HEK293T (cell line): ENCODE data around the gene ALDH4A1.

Source experiments
- CTCF ChIA-PET: fragments of 350-600 bp; formaldehyde crosslinking; extraction: SDS; loops from one replicate; lab custom pipeline; 2021; ENCODE audit warnings: antibody characterized with exemption, inconsistent platforms; lab: Yijun Ruan, JAX
- POLR2A ChIA-PET: fragments of 350-600 bp; formaldehyde crosslinking; extraction: SDS; loops from one replicate; lab custom pipeline; 2020; ENCODE audit warnings: antibody characterized with exemption, inconsistent platforms; lab: Yijun Ruan, JAX
- DNase-seq: peaks from one replicate; pipeline ENCODE4 v3.0.0; 2012; ENCODE audit warnings: mixed read lengths; ENCODE audit errors: extremely low spot score
- ARNT ChIP-seq: fragments of 450-650 bp; IDR thresholded peaks from 2 replicates; pipeline ENCODE4 v1.6.1; 2017; ENCODE audit warnings: mild to moderate bottlenecking
- BHLHE40 ChIP-seq: fragments of 450-650 bp; IDR thresholded peaks from 2 replicates; pipeline ENCODE4 v1.6.1; 2016; ENCODE audit warnings: mild to moderate bottlenecking, moderate library complexity, borderline replicate concordance
- CTBP1 ChIP-seq: fragments of 450-650 bp; IDR thresholded peaks from 2 replicates; pipeline ENCODE4 v1.6.1; 2016; ENCODE audit warnings: borderline replicate concordance
- ELF4 ChIP-seq: fragments of 450-650 bp; IDR thresholded peaks from 2 replicates; pipeline ENCODE4 v1.6.1; 2017; ENCODE audit warnings: antibody characterized with exemption
- FOXA1 ChIP-seq: fragments of 450-650 bp; IDR thresholded peaks from 2 replicates; pipeline ENCODE4 v1.6.1; 2016; ENCODE audit warnings: mild to moderate bottlenecking
- FOXK2 ChIP-seq: fragments of 450-650 bp; IDR thresholded peaks from 2 replicates; pipeline ENCODE4 v1.6.1; 2016; ENCODE audit warnings: mild to moderate bottlenecking
- FOXM1 ChIP-seq: fragments of 450-650 bp; IDR thresholded peaks from 2 replicates; pipeline ENCODE4 v1.6.1; 2017; ENCODE audit warnings: mild to moderate bottlenecking, borderline replicate concordance
- HDGF ChIP-seq: fragments of 450-650 bp; IDR thresholded peaks from 2 replicates; pipeline ENCODE4 v1.6.1; 2017; ENCODE audit warnings: antibody characterized with exemption, borderline replicate concordance
- L3MBTL2 ChIP-seq: fragments of 450-650 bp; conservative IDR thresholded peaks from 2 replicates; pipeline ENCODE4 v1.6.1; 2016; ENCODE audit warnings: mild to moderate bottlenecking
- LEF1 ChIP-seq: fragments of 450-650 bp; IDR thresholded peaks from 2 replicates; pipeline ENCODE4 v1.6.1; 2017; ENCODE audit warnings: mild to moderate bottlenecking, borderline replicate concordance
- NFRKB ChIP-seq: fragments of 450-650 bp; IDR thresholded peaks from 2 replicates; pipeline ENCODE4 v1.6.1; 2016; ENCODE audit warnings: mild to moderate bottlenecking, moderate library complexity
- SP1 ChIP-seq: fragments of 450-650 bp; IDR thresholded peaks from 2 replicates; pipeline ENCODE4 v1.6.1; 2017
- SUZ12 ChIP-seq: fragments of 450-650 bp; IDR thresholded peaks from 2 replicates; pipeline ENCODE4 v1.6.1; 2016; ENCODE audit warnings: mild to moderate bottlenecking
- TARDBP ChIP-seq: fragments of 450-650 bp; IDR thresholded peaks from 2 replicates; pipeline ENCODE4 v1.6.1; 2016
- ZNF384 ChIP-seq: fragments of 450-650 bp; IDR thresholded peaks from 2 replicates; pipeline ENCODE4 v1.6.1; 2016
- TF ChIP-seq, protein P1 (sequence below): fragments of 450-650 bp; IDR thresholded peaks from 2 replicates; pipeline ENCODE4 v1.6.1; 2016

Gene ALDH4A1

DNA sequence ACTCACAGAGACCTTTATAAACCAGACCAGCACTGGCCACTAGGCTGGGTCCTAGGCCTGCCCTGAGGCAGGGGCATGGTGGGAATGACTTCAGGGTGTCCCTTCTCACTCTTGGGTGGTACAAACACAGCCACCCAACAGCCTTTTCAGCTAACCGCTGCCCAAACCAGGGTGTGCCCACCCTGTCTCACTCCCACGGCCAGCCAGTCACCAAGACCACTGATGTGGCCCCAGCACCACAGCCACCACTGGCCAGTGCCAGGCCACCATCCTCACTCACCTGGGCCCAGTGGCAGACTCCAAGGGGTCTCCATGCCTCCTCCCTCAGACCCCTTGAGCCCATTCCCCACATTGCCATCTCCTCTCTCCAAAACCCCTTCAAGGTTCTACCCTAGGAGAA lies 70.7 kb downstream of the ALDH4A1 start:
- DNase-seq, result no peak
- ChIA-PET CTCF (no interaction called here), POLR2A (no interaction called here)
- TF ChIP-seq LEF1 (no peak), FOXK2 (no peak), SP1 (no peak), ELF4 (no peak), FOXM1 (no peak), HDGF (no peak), CTBP1 (no peak), FOXA1 (no peak), BHLHE40 (no peak), ZNF384 (no peak)
- TF ChIP-seq, protein P1, sequence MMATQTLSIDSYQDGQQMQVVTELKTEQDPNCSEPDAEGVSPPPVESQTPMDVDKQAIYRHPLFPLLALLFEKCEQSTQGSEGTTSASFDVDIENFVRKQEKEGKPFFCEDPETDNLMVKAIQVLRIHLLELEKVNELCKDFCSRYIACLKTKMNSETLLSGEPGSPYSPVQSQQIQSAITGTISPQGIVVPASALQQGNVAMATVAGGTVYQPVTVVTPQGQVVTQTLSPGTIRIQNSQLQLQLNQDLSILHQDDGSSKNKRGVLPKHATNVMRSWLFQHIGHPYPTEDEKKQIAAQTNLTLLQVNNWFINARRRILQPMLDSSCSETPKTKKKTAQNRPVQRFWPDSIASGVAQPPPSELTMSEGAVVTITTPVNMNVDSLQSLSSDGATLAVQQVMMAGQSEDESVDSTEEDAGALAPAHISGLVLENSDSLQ, result no peak

DNA sequence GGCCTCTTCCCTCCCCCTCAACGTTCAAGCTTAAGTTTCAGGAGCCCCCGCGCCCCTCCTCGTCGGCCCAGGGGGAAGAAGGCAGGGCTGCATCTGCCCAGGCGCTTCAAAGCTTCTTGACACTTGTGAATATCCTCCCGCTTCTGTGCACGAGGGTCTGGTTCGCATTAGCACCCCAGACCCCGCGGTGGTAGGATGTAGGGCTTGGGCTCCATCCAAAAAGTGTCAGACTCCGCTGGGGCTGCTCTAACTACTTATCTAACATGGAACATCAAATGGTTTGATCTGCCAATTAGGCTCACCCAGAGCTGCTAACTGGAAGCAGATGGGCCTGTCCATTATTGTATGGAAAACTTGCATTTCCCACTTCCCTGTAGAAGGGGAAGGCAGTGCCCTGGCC lies 71.8 kb downstream of the ALDH4A1 start:
- no peak for DNase-seq
- ChIA-PET CTCF (no interaction called here), POLR2A (no interaction called here)
- no peak for TF ChIP-seq NFRKB
- TF ChIP-seq L3MBTL2, result no peak
- TF ChIP-seq FOXK2, result no peak
- no peak for TF ChIP-seq ZNF384
- no peak for TF ChIP-seq BHLHE40
- TF ChIP-seq, protein P1, result no peak
- no peak for TF ChIP-seq FOXA1
- no peak for TF ChIP-seq SP1
- no peak for TF ChIP-seq ELF4
- TF ChIP-seq HDGF, result no peak
- no peak for TF ChIP-seq FOXM1
- no peak for TF ChIP-seq LEF1
- no peak for TF ChIP-seq SUZ12
- TF ChIP-seq ARNT, result no peak
- TF ChIP-seq TARDBP, result no peak
- TF ChIP-seq CTBP1, result no peak

DNA sequence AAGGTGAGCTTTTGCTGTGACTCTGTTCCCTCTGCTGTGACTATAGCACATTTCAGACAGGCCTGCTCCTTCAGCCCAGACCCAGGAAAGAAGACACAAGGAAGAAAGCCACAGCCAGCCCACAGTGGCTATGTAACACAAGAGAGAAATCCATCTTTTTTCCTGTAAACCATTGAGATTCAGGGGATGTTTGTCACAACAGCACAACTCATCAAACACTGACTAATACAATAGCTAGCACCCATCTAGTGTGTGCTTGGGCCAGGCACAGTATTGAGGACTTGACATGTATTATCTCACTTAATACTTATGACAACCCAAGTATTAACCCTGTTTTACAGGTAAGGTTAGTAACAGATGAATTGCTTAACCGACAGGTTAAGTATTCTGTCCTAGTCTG lies 72.7 kb downstream of the ALDH4A1 start:
- ChIA-PET POLR2A (no interaction called here), CTCF (no interaction called here)
- DNase-seq, result no peak
- TF ChIP-seq ZNF384, result no peak
- TF ChIP-seq LEF1, result no peak
- no peak for TF ChIP-seq SUZ12
- no peak for TF ChIP-seq HDGF
- no peak for TF ChIP-seq TARDBP
- TF ChIP-seq, protein P1, result no peak
- no peak for TF ChIP-seq NFRKB
- no peak for TF ChIP-seq SP1
- no peak for TF ChIP-seq FOXK2
- TF ChIP-seq ARNT, result no peak
- no peak for TF ChIP-seq FOXM1
- no peak for TF ChIP-seq BHLHE40
- TF ChIP-seq L3MBTL2, result no peak
- no peak for TF ChIP-seq ELF4
- TF ChIP-seq FOXA1, result no peak
- TF ChIP-seq CTBP1, result no peak

DNA sequence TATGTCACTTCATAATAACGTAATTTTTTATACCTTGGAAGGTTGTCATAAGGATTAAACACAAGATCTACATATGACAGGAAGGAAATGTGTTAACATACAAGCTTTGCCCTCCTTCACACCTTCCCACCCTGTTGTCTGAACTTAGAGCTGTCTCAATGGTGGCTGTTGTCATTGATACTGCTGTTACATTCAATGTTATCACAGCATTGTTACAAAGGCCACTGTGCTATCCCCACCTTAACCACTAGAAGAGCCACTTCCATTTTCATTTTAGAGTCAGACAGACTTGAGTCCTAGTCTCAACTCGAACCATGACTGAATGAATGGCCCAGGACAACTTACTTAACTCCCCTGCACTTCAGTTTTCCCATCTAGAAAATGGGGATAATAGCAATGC lies 74.1 kb downstream of the ALDH4A1 start:
- CTCF ChIA-PET, result no interaction called here
- POLR2A ChIA-PET, result no interaction called here
- no peak for TF ChIP-seq NFRKB
- TF ChIP-seq SP1, result no peak
- TF ChIP-seq ZNF384, result no peak
- no peak for TF ChIP-seq FOXM1
- no peak for TF ChIP-seq ELF4
- no peak for TF ChIP-seq CTBP1
- DNase-seq, result no peak

DNA sequence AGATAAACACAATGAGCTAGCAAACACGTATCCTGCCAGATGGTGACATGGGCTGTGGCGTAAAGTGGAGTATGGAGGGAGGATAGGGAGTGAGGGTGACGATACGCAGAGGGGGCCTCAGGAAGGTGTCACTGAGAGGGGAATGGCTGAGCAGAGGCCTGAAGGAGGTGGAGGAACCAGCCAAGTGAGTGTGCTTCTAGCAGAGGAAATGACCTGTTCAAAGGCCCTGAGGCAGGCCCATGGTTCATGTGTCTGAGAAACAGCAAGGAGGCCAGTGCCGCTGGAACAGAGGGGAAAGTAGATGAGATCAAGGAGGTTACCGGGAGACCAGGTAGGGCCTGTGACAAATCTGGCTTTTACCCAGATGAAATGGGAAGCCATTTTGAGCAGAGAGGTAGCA lies 78.9 kb downstream of the ALDH4A1 start:
- TF ChIP-seq FOXM1 (no peak), L3MBTL2 (no peak), TARDBP (no peak), ELF4 (no peak), NFRKB (no peak), FOXA1 (no peak), LEF1 (no peak), ARNT (no peak), BHLHE40 (no peak), FOXK2 (no peak), ZNF384 (no peak)
- TF ChIP-seq, protein P1, result no peak
- no peak for DNase-seq
- POLR2A ChIA-PET, result no interaction called here
- CTCF ChIA-PET, result interaction anchor here (0.9 to 1.1 kb wide), 3 partner anchors 51 to 226 kb away, joined by 3 to 5 read pairs (median 3); no protein-coding TSS in a partner anchor
